ENCODE measurements around the gene IRF2BP1. TPM values are rescaled to one million over a fixed set of nuclear protein-coding genes. Genes with fewer than 3 reads are reported as not detected.
"Not testable (repeated sequence)": the region's sequence is repeated elsewhere in the genome, so short reads cannot be mapped to it uniquely, and the experiment has no call there.

Gene IRF2BP1
- polyA plus RNA-seq, 4 donors, result 14.5 to 22.5 (median 15.7) TPM

GRCh38 chr19:45900738-45901431 is 14.9 kb upstream of the IRF2BP1 start:
- peak in 1 of 2 donors; percentile 44 for DNase-seq
- Histone ChIP-seq H3K27me3 (ENCODE audit: control insufficient read depth in 3 of 3, insufficient read depth in 3 of 3, low read length in 3 of 3) (no peaks in the 10 kb centered on the region), H3K9me3 (ENCODE audit: control insufficient read depth in 2 of 2, insufficient read depth in 1 of 2, low read depth in 1 of 2, low read length in 1 of 2) (no peaks in the 10 kb centered on the region), H3K36me3 (ENCODE audit: control insufficient read depth in 3 of 3, insufficient read depth in 2 of 3, low read depth in 1 of 3, low read length in 3 of 3) (peaks cover 0 to 34% (median 3%) of the 10 kb centered on the region in 3 donors), H3K4me1 (ENCODE audit: control insufficient read depth in 3 of 3, insufficient read depth in 2 of 3, low read depth in 1 of 3, low read length in 2 of 3) (peaks cover 0 to 12% (median 0%) of the 10 kb centered on the region in 3 donors), H3K4me3 (ENCODE audit: low read depth in 1 of 3, low read length in 3 of 3) (peak overlapping the region; percentile 73 to 83 (median 77)), H3K27ac (ENCODE audit: low read depth in 1 of 3, low read length in 2 of 3) (no peak overlapping the region)
- FAIRE-seq, result no peak
- WGBS, 3 donors, result 58 to 64% (median 64%) methylated on average over 17 to 22 of the region's 22 CpGs

GRCh38 chr19:45899919-45900589 is 14.1 kb upstream of the IRF2BP1 start:
- Histone ChIP-seq H3K27ac (ENCODE audit: low read depth in 1 of 3, low read length in 2 of 3) (no peak overlapping the region), H3K4me1 (ENCODE audit: control insufficient read depth in 3 of 3, insufficient read depth in 2 of 3, low read depth in 1 of 3, low read length in 2 of 3) (peaks cover 0 to 21% (median 0%) of the 10 kb centered on the region in 3 donors), H3K4me3 (ENCODE audit: low read depth in 1 of 3, low read length in 3 of 3) (no peak overlapping the region), H3K36me3 (ENCODE audit: control insufficient read depth in 3 of 3, insufficient read depth in 2 of 3, low read depth in 1 of 3, low read length in 3 of 3) (peaks cover 0 to 43% (median 4%) of the 10 kb centered on the region in 3 donors), H3K9me3 (ENCODE audit: control insufficient read depth in 2 of 2, insufficient read depth in 1 of 2, low read depth in 1 of 2, low read length in 1 of 2) (no peaks in the 10 kb centered on the region), H3K27me3 (ENCODE audit: control insufficient read depth in 3 of 3, insufficient read depth in 3 of 3, low read length in 3 of 3) (no peaks in the 10 kb centered on the region)
- FAIRE-seq (no peak), DNase-seq (no peak)
- 89 to 96% (median 95%) methylated on average over 4 of the region's 4 CpGs for WGBS, 3 donors

GRCh38 chr19:45899253-45899652 is 13.3 kb upstream of the IRF2BP1 start:
- no peak overlapping the region for H3K27ac ChIP-seq (ENCODE audit: low read depth in 1 of 3, low read length in 2 of 3)
- no peaks in the 10 kb centered on the region for H3K9me3 ChIP-seq (ENCODE audit: control insufficient read depth in 2 of 2, insufficient read depth in 1 of 2, low read depth in 1 of 2, low read length in 1 of 2)
- H3K4me3 ChIP-seq (ENCODE audit: low read depth in 1 of 3, low read length in 3 of 3), result no peak overlapping the region
- peaks cover 0 to 28% (median 0%) of the 10 kb centered on the region in 3 donors for H3K4me1 ChIP-seq (ENCODE audit: control insufficient read depth in 3 of 3, insufficient read depth in 2 of 3, low read depth in 1 of 3, low read length in 2 of 3)
- 90 to 97% (median 96%) methylated on average over 5 to 7 of the region's 7 CpGs for WGBS, 3 donors
- H3K27me3 ChIP-seq (ENCODE audit: control insufficient read depth in 3 of 3, insufficient read depth in 3 of 3, low read length in 3 of 3), result no peaks in the 10 kb centered on the region
- H3K36me3 ChIP-seq (ENCODE audit: control insufficient read depth in 3 of 3, insufficient read depth in 2 of 3, low read depth in 1 of 3, low read length in 3 of 3), result peaks cover 0 to 51% (median 5%) of the 10 kb centered on the region in 3 donors
- FAIRE-seq (no peak), DNase-seq (no peak)

- Histone ChIP-seq H3K9me3 (ENCODE audit: control insufficient read depth in 2 of 2, insufficient read depth in 1 of 2, low read depth in 1 of 2, low read length in 1 of 2) (no peaks in the 10 kb centered on the region), H3K4me3 (ENCODE audit: low read depth in 1 of 3, low read length in 3 of 3) (no peak overlapping the region), H3K27ac (ENCODE audit: low read depth in 1 of 3, low read length in 2 of 3) (no peak overlapping the region), H3K36me3 (ENCODE audit: control insufficient read depth in 3 of 3, insufficient read depth in 2 of 3, low read depth in 1 of 3, low read length in 3 of 3) (peaks cover 0 to 57% (median 5%) of the 10 kb centered on the region in 3 donors), H3K4me1 (ENCODE audit: control insufficient read depth in 3 of 3, insufficient read depth in 2 of 3, low read depth in 1 of 3, low read length in 2 of 3) (peaks cover 0 to 26% (median 0%) of the 10 kb centered on the region in 3 donors), H3K27me3 (ENCODE audit: control insufficient read depth in 3 of 3, insufficient read depth in 3 of 3, low read length in 3 of 3) (no peaks in the 10 kb centered on the region)
- FAIRE-seq, result no peak
- 84 to 92% (median 88%) methylated on average over 8 of the region's 8 CpGs for WGBS, 3 donors
- DNase-seq, result no peak
These were observed 11.4 kb upstream of the IRF2BP1 start for GRCh38 chr19:45897261-45897812.

GRCh38 chr19:45895983-45896599 is 10.2 kb upstream of the IRF2BP1 start:
- Histone ChIP-seq H3K4me1 (ENCODE audit: control insufficient read depth in 3 of 3, insufficient read depth in 2 of 3, low read depth in 1 of 3, low read length in 2 of 3) (peaks cover 0 to 26% (median 0%) of the 10 kb centered on the region in 3 donors), H3K27ac (ENCODE audit: low read depth in 1 of 3, low read length in 2 of 3) (peak overlapping the region in 1 of 3 donors; percentile 36), H3K36me3 (ENCODE audit: control insufficient read depth in 3 of 3, insufficient read depth in 2 of 3, low read depth in 1 of 3, low read length in 3 of 3) (peaks cover 0 to 66% (median 5%) of the 10 kb centered on the region in 3 donors)
- H3K4me3 ChIP-seq (ENCODE audit: low read depth in 1 of 3, low read length in 3 of 3); DNase-seq; H3K9me3 ChIP-seq (ENCODE audit: control insufficient read depth in 2 of 2, insufficient read depth in 1 of 2, low read depth in 1 of 2, low read length in 1 of 2); FAIRE-seq; H3K27me3 ChIP-seq (ENCODE audit: control insufficient read depth in 3 of 3, insufficient read depth in 3 of 3, low read length in 3 of 3): not testable (repeated sequence)
- WGBS, 3 donors, result 93 to 97% (median 97%) methylated on average over 12 of the region's 12 CpGs

GRCh38 chr19:45895519-45895972 is 9.6 kb upstream of the IRF2BP1 start:
- 73 to 82% (median 81%) methylated on average over 9 of the region's 9 CpGs for WGBS, 3 donors
- Histone ChIP-seq H3K36me3 (ENCODE audit: control insufficient read depth in 3 of 3, insufficient read depth in 2 of 3, low read depth in 1 of 3, low read length in 3 of 3) (peaks cover 0 to 65% (median 5%) of the 10 kb centered on the region in 3 donors), H3K4me3 (ENCODE audit: low read depth in 1 of 3, low read length in 3 of 3) (no peak overlapping the region), H3K9me3 (ENCODE audit: control insufficient read depth in 2 of 2, insufficient read depth in 1 of 2, low read depth in 1 of 2, low read length in 1 of 2) (no peaks in the 10 kb centered on the region), H3K4me1 (ENCODE audit: control insufficient read depth in 3 of 3, insufficient read depth in 2 of 3, low read depth in 1 of 3, low read length in 2 of 3) (peaks cover 0 to 26% (median 0%) of the 10 kb centered on the region in 3 donors), H3K27ac (ENCODE audit: low read depth in 1 of 3, low read length in 2 of 3) (peak overlapping the region in 1 of 3 donors; percentile 36), H3K27me3 (ENCODE audit: control insufficient read depth in 3 of 3, insufficient read depth in 3 of 3, low read length in 3 of 3) (no peaks in the 10 kb centered on the region)
- FAIRE-seq (no peak), DNase-seq (peak in 1 of 2 donors; percentile 86)

GRCh38 chr19:45890877-45891276 is 4.9 kb upstream of the IRF2BP1 start:
- Histone ChIP-seq H3K36me3 (ENCODE audit: control insufficient read depth in 3 of 3, insufficient read depth in 2 of 3, low read depth in 1 of 3, low read length in 3 of 3) (peaks cover 0 to 42% (median 2%) of the 10 kb centered on the region in 3 donors), H3K9me3 (ENCODE audit: control insufficient read depth in 2 of 2, insufficient read depth in 1 of 2, low read depth in 1 of 2, low read length in 1 of 2) (no peaks in the 10 kb centered on the region), H3K4me1 (ENCODE audit: control insufficient read depth in 3 of 3, insufficient read depth in 2 of 3, low read depth in 1 of 3, low read length in 2 of 3) (peaks cover 0 to 21% (median 0%) of the 10 kb centered on the region in 3 donors), H3K27me3 (ENCODE audit: control insufficient read depth in 3 of 3, insufficient read depth in 3 of 3, low read length in 3 of 3) (no peaks in the 10 kb centered on the region), H3K4me3 (ENCODE audit: low read depth in 1 of 3, low read length in 3 of 3) (no peak overlapping the region), H3K27ac (ENCODE audit: low read depth in 1 of 3, low read length in 2 of 3) (no peak overlapping the region)
- WGBS, 3 donors, result 89 to 90% (median 89%) methylated on average over 8 to 17 of the region's 17 CpGs
- DNase-seq (no peak), FAIRE-seq (no peak)

All from small intestine (tissue), 7 donors.